NCI-H748 (cell line): ENCODE results near the gene SOHLH1.

ENCODE experiments used
- DNase-seq: peaks from one replicate; lab custom pipeline; 2025; ENCODE audit not compliant: unreplicated experiment; lab: John Stamatoyannopoulos, UW

The SOHLH1 gene

DNA sequence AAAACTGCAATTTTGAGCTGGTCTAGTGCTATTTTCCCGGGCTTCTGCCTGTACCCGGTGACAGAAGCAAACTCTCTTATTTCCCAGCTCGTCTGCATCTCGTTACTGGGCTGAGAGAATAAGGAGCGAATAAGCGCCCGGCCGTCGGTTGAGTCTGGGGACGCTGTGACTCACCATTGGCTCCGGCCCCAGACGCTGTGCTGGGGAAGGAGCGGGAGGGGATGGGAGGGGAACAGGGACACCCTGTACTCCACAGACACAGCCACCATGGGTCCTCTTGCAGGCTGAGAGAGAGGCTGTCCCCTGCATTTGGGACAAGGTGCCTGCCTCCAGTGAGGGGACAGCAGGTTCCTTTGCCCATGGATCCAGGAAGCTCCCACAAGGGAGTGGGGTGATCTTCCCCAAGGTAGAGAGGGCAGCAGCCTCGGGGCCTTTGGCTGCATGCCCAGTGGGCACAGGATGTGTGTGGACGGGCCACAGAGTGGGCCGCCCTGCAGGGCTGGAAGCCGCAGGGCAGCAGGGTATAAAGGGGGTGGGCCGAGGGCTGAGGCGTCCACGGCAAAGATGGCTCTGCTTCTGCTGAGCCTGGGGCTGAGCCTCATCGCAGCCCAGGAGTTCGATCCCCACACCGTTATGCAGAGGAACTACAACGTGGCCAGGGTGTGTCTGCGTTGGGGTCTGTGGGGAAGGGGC, 36.4 kb downstream of the SOHLH1 start, which contains the start of gene LCN9:
Gene LCN9 (plus strand): TSS at position 552 of the 693 bp plus-strand sequence. CDS start 13 bp downstream, at position 565.
- no peak for DNase-seq

DNA sequence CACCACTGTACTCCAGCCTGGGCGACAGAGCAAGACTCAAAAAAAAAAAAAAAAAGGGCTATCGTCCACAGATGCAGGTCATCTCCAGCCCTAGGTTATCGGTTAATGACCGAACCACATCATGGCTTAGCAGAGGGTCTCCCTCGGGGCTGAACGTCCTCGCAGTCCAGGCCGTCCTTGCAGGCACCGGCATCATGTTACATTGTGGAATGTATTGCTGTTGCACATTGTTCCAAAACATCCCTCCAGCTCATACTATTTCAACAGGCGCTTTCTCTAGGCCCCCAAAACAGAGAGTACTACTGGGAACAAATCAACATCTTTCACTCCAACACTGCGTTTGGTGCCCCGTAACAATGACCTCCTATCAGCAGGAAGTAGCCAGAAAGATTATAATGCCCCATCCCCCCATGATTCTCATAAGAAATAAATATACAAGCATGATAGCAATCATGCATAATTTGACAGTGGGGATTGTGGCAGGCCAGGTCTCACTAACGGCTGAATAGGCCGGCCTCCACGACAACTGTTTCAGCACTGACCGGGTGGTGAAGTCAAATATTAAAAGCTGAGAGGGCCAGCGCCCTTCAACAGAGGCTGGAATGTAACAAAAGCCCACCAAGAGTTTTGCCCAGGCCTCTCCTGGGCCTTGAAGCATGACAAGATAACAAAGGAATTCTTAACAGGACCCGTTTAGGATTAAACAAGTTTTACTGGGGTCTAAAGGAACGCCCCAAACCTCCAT, 37.3 kb downstream of the SOHLH1 start:
- no peak for DNase-seq

DNA sequence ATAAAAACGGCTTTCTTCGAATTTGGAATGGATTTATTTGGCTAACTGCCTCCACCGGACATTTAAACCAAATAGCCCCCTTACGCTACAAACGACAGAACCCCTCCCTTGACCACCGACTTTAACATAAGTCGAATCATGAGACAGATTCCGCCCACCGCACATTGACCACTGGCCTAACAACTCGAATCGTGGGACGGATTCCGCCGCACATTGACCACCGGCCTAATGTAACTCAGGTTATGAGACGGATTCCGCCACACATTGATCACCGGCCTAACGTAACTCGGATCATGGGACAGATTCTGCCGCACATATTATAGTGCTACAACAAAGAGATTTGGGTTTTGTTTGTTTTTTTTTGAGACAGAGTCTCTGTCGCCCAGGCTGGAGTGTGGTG, 38.9 kb downstream of the SOHLH1 start:
- DNase-seq: no peak

DNA sequence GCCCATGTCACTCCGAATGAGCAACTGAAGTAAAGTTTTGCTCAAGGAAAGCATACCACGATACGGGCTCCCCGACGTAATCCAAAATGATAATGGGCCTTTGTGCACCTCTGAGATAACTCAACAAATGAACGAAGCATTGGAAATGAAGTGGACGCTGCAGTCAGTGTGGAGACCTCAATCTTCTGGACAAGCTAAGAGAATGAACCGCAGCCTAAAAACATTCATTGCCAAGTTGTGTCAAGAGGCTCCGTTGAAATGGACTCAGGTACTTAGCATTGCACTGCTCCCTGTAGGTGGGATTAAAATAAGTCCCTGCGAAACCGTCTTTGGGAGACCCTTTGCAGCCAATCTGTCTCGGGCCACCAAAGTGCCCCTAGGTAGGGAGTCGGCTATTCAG, 40.0 kb downstream of the SOHLH1 start:
- DNase-seq: no peak

DNA sequence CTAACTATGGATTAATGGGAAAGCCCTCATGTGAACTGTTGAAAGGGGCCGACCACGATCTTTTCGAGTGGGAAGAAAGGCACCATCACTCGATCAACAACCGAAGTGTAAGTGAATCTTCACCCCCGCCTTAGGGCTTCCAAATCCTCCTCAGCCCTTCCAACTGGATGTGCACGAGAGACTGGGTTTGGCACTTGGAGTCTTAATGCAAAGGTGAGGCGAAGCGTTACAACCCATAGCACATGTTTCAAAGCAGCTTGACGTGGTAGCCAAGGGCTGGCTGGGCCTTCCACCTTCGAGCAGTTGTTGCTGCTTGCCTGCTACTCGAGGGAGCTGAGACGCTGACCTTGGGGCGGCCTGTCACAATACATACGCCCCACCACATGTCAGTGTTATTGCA, 41.9 kb downstream of the SOHLH1 start:
- DNase-seq: no peak

DNA sequence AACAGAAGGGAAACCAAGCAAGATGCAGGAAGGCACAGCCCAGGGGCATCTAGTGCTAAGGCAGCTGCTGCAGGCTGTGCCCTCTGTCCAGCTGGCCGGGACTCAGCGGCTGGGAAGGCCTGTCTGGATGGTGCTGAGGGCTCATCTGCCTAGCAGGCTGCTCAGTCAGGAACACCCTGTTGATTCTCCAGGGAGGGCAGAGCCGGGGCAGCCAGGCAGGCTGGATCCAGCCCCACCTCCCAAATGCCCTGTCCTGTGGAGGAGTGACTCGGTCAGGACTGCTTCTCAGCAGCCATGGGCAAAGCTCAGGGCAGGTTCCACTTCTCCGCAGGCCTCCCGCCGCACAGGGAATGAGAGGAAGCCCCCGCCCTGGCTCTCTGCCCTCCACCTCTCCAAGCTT, 44.0 kb downstream of the SOHLH1 start:
- DNase-seq: no peak

DNA sequence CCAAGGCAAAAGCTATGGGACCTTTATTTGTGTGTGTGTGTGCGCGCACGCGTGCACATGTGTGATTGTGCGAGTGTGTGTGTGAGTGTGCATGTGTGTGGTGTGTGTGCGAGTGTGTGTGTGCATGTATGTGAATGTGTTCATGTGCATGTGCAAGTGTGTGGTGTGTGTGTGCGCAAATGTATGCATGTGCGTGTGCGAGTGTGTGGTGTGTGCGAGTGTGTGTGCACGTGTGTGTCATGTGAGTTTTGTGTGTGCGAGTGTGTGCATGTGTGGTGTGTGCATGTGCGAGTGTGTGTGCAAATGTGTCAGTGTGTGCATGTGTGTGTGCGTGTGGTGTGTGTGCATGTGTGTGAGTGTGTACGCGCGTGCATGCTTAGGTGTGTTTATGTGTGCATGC, 48.9 kb downstream of the SOHLH1 start:
- no peak for DNase-seq

DNA sequence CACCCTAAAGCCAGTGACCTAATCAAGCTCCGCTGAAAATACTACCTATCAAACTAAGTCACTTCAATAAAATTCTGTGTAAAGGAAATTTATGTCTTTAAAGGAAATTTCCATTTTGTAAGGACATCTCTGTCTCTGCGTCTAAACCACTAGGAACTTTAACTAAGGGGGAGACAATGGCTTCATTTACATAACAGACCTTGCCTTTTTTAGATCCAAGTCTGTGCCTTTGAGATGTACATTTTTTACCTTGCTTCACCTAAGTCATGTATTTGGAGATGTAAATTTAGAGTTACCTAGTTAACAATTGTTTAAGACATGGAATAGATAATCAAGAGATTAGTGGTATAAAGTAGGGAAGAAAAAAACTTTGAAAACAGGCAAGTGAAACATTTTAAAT, 49.8 kb downstream of the SOHLH1 start:
- no peak for DNase-seq

DNA sequence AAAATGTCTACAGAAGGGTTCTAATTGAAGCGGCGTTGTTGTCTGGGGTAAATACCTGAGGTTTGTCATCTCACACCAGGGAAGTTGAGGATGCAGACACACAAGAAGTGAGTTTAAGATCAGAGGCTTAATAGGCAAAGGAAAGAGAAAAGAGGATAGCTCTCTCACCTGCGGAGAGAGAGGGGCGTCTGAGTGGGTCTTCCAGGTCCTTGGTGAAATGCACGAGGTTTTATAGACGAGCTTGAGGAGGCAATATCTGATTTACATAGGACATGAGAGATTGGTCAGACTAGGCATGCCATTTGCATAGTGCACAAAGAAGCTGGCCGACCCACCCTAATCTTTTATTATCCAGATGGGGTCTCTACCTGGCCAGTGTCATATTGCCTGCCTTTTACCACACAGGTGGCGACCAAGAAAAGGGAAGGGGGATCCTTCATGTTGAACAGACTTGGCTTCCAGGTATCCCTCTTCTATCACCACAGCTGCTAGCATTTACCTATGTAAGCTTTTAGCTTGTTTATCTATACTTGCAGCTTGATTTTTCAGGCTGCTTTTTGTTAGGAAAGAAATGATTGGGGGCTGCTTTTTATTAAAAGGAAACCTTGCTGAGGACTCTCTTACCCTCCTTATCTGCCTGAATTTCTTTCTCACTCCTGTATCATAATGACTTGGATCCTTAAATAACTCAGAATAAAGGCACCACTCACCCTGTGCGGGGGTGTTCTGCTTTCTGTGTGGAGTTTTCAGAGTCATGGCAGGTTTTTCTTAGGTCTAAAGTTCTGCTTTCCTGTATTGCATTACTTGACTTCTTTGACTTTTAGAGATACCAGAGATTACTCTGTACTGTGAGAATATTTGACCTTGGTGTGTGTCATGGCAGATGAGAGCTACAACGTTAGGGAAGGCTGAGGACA, 50.5 kb downstream of the SOHLH1 start:
- DNase-seq: no peak

DNA sequence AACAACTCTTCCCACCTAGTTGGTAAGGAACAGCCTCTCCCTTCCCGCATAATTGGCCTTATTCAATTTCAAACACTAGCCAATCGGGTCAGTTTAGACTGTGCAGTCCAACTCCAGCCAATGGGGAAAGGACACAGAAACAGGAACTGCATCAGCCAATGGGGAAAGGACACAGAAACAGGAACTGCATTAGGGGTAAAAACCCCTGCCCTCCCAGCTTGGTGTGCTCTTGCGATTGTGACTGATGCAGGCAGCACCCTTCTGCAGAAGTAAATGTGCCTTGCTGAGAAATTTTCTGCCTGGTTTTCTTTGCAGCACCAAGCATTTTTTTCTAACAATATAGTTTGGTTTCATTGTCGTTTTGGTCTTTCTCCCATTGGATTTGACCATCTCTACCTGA, 51.4 kb downstream of the SOHLH1 start:
- DNase-seq: no peak

DNA sequence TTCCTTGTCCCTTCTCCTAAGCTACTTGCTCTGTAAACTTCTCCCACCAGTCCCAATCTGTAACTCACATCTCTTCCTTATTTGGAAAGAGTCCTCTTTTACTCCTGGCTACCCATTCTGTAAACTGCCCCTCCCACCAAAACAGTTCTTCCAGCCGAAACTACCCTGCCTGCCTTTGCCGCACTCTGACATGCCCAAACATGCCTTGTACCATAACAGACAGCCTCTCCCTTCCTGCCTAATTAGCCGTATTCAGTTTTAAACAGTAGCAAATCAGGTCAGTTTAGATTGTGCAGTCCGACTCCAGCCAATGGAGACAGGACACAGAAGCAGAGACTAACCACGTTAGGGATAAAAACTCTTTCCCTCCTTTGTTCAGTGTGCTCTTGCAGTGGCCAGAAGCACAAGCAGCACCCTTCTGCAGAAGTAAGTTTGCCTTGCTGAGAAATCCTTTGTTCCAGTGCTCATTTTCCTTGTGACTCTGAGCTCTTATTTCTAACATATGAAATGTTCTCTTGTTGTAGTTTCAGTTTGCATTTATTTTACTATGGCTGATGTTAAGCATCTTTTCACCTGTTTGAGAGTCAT, 54.6 kb downstream of the SOHLH1 start:
- peak; percentile 56 for DNase-seq
